ENCODE measurements around the gene VPS37C. TPM values are rescaled to one million over a fixed set of nuclear protein-coding genes. Genes with fewer than 3 reads are reported as not detected.

The VPS37C gene
- total and polyA plus RNA-seq, 7 donors, result 8.6 to 25.4 (median 18.6) TPM

GRCh38 chr11:61201476-61201875 is 40.2 kb upstream of the VPS37C start:
- peaks cover 0 to 4% (median 2%) of the 10 kb centered on the region in 4 donors for H3K9me3 ChIP-seq
- TF ChIP-seq POLR2A (IDR thresholded peaks at IDR 0.05) (no peak), POLR2AphosphoS5 (IDR thresholded peaks at IDR 0.05) (no peak), CTCF (IDR thresholded peaks at IDR 0.05) (no peak), EP300 (IDR thresholded peaks at IDR 0.05) (no peak)
- no peak for DNase-seq
- WGBS, 2 donors, result 86 to 89% methylated on average over 14 of the region's 14 CpGs
- H3K36me3 ChIP-seq, result no peaks in the 10 kb centered on the region
- H3K27ac ChIP-seq, result no peak overlapping the region
- H3K27me3 ChIP-seq, result peaks cover 0 to 6% (median 0%) of the 10 kb centered on the region in 3 donors
- no peak overlapping the region for H3K4me3 ChIP-seq
- intact Hi-C loops (cut with DNase I), result no loop called here
- no peaks in the 10 kb centered on the region for H3K4me1 ChIP-seq

GRCh38 chr11:61198948-61199523 is 37.8 kb upstream of the VPS37C start:
- Histone ChIP-seq H3K9me3 (peaks cover 0 to 4% (median 2%) of the 10 kb centered on the region in 4 donors), H3K36me3 (no peaks in the 10 kb centered on the region), H3K27me3 (peaks cover 0 to 6% (median 0%) of the 10 kb centered on the region in 3 donors), H3K27ac (no peak overlapping the region), H3K4me3 (no peak overlapping the region), H3K4me1 (no peaks in the 10 kb centered on the region)
- WGBS, 2 donors, result 88% methylated on average over 4 of the region's 4 CpGs
- TF ChIP-seq CTCF (IDR thresholded peaks at IDR 0.05) (no peak), POLR2AphosphoS5 (IDR thresholded peaks at IDR 0.05) (no peak), POLR2A (IDR thresholded peaks at IDR 0.05) (no peak), EP300 (IDR thresholded peaks at IDR 0.05) (no peak)
- DNase-seq, result no peak
- intact Hi-C loops (cut with DNase I), result no loop called here

GRCh38 chr11:61198361-61198760 is 37.1 kb upstream of the VPS37C start:
- WGBS, 2 donors, result 55 to 83% methylated on average over 6 of the region's 6 CpGs
- intact Hi-C loops (cut with DNase I), result no loop called here
- Histone ChIP-seq H3K4me3 (no peak overlapping the region), H3K36me3 (no peaks in the 10 kb centered on the region), H3K9me3 (peaks cover 0 to 4% (median 2%) of the 10 kb centered on the region in 4 donors), H3K4me1 (no peaks in the 10 kb centered on the region), H3K27ac (no peak overlapping the region), H3K27me3 (peaks cover 0 to 6% (median 0%) of the 10 kb centered on the region in 3 donors)
- no peak for TF ChIP-seq EP300 (IDR thresholded peaks at IDR 0.05)
- no peak for TF ChIP-seq CTCF (IDR thresholded peaks at IDR 0.05)
- no peak for TF ChIP-seq POLR2AphosphoS5 (IDR thresholded peaks at IDR 0.05)
- no peak for TF ChIP-seq POLR2A (IDR thresholded peaks at IDR 0.05)
- DNase-seq, result no peak

- Histone ChIP-seq H3K27me3 (no peaks in the 10 kb centered on the region), H3K36me3 (no peaks in the 10 kb centered on the region), H3K4me1 (no peaks in the 10 kb centered on the region), H3K9me3 (peaks cover 0 to 4% (median 2%) of the 10 kb centered on the region in 4 donors), H3K4me3 (no peak overlapping the region), H3K27ac (no peak overlapping the region)
- 81 to 83% methylated on average over 7 of the region's 7 CpGs for WGBS, 2 donors
- TF ChIP-seq CTCF (IDR thresholded peaks at IDR 0.05) (no peak), EP300 (IDR thresholded peaks at IDR 0.05) (no peak), POLR2AphosphoS5 (IDR thresholded peaks at IDR 0.05) (no peak), POLR2A (IDR thresholded peaks at IDR 0.05) (no peak)
- intact Hi-C loops (cut with DNase I), result no loop called here
- no peak for DNase-seq
Observed at GRCh38 chr11:61195719-61196118, 34.5 kb upstream of the VPS37C start.
